GM19395 (cell line): ENCODE measurements around the gene B4GALT7.
"Not testable (repeated sequence)": the region's sequence is repeated elsewhere in the genome, so short reads cannot be mapped to it uniquely, and the experiment has no call there.

Source experiments
- ATAC-seq: cut with Tn5 transposase; IDR thresholded peaks from one replicate; pipeline ENCODE4 v1.9.1; 2021; ENCODE audit warnings: mild to moderate bottlenecking, moderate library complexity; ENCODE audit not compliant: unreplicated experiment

The B4GALT7 gene

DNA sequence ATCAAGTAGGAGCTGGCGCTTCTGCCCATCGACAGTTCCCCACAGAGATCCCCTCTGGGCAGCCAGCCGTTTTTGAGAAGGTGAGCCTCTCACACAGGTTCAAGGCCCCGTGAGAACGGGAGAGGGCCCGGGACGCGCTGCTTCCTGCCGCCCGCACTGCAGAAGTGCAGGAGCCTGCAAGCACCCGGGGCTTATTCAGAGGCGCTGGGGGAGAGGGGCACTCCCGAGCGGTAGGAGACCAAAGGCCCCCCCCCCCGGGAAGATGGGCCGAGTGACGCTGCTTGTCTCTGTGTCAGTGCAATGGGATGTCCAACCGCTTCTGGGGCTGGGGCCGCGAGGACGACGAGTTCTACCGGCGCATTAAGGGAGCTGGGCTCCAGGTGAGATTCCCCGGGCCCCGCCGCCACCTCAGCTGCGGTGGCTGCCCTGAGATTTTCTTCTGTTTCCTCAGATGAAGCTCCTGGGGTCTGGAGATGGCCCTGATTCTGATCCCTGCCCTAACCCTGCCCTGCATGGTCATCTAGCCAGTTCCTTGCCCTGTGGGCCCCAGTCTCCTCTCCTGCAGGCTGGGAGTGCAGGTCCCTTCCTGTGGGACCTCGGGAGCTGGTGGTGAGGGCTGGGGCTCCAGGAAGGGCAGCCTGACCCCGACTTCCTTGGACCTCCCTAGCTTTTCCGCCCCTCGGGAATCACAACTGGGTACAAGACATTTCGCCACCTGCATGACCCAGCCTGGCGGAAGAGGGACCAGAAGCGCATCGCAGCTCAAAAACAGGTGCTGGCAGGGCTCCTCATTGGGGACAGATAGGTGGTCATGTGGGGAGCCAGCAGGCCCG lies 8.5 kb downstream of the B4GALT7 start:
- no peak for ATAC-seq

DNA sequence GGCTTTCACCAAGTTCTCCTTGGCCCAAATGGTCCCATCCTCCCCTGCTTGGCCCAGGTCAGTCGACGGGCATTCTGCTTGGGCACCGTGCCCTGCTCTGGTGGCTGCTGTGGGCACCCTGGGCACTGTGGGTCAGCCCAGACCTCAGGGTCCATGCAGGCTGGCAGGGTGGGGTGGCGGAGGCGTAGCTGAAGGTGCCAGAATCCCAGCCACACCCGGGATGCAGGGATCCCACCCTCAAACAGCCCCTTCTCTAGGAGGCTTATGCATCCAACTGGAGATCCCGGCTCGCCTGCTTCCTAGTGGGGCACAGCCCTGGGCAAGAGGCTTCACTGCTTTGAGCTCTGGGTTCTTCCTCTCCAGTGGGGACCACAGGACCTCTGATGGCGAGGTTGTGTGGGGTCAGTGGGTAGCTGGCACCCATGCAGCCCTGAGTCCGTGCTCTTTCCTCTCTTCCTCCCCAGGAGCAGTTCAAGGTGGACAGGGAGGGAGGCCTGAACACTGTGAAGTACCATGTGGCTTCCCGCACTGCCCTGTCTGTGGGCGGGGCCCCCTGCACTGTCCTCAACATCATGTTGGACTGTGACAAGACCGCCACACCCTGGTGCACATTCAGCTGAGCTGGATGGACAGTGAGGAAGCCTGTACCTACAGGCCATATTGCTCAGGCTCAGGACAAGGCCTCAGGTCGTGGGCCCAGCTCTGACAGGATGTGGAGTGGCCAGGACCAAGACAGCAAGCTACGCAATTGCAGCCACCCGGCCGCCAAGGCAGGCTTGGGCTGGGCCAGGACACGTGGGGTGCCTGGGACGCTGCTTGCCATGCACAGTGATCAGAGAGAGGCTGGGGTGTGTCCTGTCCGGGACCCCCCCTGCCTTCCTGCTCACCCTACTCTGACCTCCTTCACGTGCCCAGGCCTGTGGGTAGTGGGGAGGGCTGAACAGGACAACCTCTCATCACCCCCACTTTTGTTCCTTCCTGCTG lies 9.4 kb downstream of the B4GALT7 start:
- no peak for ATAC-seq

- no peak for ATAC-seq
These were observed 10.3 kb downstream of the B4GALT7 start for GRCh38 chr5:177610131-177610769.

DNA sequence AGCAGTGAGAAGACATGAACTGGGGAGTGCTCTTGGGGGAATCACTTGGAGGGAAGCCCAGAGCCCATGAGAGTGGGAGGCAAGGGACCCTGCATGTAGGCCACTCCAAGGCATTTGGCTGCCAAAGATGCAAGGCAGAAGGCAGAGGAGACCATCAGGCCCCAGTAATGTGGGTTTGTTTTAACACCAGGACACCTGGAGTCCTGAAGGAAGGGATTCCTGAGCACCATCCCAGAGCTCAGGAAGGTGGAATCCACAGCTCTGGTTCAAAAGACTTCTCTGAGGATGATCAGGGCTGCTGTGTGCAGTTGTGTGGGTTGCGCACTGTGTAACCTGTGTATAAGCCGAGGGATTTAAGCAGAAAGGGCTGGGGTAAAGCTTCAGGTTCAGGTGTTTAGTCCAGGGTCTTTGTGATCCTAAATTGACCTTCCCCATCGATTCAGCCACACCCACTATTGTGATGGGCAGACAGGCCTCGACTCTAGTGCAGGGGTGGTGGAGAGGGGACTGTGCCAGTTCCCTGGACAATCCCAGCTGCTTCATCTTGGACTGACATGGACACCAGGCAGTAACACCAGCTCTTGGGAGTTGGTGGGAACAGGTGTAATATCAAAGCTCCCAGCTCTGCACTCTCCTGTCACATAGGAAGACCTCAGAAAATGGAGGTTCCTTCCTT lies 11.0 kb downstream of the B4GALT7 start:
- ATAC-seq = no peak

DNA sequence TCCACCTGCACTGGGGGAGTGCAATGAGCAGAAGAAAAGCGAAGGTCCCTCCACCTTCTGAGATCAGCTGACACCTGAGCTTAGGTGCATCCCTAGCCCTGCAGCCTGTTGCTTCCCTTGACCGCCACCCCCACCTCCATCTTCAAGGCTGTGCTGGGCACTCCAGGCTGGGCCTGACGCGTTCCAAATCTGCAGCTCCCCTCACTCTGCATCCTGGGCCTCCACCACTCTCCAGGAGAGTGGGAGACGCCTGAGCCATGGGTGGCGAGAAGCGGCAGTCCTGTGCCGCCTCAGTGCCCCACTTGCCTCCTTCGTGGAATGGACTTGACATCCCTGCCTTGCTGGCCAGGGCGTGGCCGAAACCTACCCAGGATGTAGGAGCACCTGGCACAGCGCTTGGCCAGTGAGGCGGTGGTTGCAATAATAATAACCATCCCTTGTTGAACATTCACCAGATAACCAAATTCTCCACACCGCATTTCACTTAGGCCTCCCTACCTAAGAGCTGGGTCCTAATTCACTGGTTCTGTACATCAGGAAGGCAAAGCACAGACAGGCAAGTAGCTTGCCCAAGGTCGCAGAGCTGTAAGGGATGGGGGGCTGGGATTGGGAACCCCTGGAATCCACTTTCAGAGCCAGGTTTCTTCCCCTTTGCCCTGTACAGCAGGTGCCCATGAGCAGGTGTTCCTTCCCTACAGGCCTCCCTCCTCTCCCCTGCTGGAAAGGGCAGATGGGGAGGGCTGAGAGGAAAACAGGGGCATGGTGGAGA lies 11.7 kb downstream of the B4GALT7 start:
- ATAC-seq = no peak

- ATAC-seq = no peak
These were observed 12.3 kb downstream of the B4GALT7 start for GRCh38 chr5:177612215-177612673.

- no peak for ATAC-seq
These were observed 20.6 kb downstream of the B4GALT7 start for GRCh38 chr5:177620560-177620959.

GRCh38 chr5:177624172-177624571 lies 24.2 kb downstream of the B4GALT7 start:
- not testable (repeated sequence) for ATAC-seq

DNA sequence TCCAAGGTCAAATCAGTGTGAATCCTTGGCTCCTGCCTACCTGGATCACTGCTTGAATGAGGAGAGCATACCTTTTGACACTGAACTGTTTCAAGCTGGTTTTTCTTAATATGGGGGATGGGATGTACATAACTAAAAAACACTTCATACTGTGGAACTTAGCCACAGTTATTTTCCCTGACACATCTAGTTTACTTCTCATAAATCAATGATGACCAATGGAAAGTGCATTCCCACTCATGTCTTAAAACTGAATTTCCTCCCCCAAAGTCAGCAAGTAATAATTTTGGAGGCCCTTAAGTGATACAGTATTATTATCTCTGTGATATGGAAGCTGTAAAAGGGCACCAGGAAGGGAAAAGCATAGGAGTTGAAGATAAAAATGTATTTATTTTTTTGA lies 30.3 kb downstream of the B4GALT7 start:
- not testable (repeated sequence) for ATAC-seq

DNA sequence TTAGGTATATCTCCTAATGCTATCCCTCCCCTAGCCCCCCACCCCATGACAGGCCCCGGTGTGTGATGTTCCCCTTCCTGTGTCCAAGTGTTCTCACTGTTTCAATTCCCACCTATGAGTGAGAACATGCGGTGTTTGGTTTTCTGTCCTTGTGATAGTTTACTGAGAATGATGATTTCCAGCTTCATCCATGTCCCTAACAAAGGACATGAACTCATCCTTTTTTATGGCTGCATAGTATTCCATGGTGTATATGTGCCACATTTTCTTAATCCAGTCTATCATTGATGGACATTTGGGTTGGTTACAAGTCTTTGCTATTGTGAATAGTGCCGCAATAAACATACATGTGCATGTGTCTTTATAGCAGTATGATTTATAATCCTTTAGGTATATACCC lies 35.0 kb downstream of the B4GALT7 start:
- ATAC-seq = not testable (repeated sequence)

- not testable (repeated sequence) for ATAC-seq
These were observed 45.5 kb downstream of the B4GALT7 start for GRCh38 chr5:177645462-177645861.

- ATAC-seq = not testable (repeated sequence)
These were observed 51.3 kb downstream of the B4GALT7 start for GRCh38 chr5:177651235-177651634.

DNA sequence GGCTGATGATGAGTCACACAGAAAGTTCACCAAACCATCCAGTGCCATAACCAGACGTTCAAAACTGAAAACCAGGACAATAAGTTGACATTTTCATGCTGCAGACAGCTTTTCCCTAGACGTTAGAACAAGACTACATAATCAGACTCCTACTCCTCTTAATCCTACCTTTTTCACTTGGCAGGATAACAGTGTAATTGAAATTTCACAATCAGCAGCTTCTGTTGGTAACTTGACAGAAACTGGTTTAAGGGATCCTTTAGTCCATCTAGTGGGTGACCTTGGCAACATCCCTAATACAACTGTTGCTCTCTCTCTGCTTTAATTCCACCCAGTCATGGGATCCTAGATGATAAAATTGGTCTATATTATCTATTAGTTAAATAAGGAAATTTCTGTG lies 57.9 kb downstream of the B4GALT7 start:
- not testable (repeated sequence) for ATAC-seq

DNA sequence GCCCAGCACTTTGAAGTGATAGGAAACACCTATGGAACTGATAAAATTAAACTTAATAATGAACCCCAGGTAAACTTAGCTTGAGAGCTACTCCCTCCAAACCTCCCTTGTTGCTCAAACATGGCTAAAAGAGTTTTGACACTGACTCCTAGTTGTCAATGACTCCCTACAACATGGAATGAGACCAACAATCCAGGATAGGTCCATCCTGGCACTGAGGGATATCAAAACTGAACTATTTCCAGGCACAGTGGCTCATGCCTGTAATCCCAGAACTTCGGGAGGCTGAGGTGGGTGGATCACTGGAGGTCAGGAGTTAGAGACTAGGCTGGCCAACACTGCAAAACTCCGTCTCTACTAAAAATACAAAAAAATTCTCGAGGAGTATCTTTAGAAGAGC lies 58.6 kb downstream of the B4GALT7 start:
- not testable (repeated sequence) for ATAC-seq
